Measurements from ENCODE around the gene ECE1. TPM values are rescaled to one million over a fixed set of nuclear protein-coding genes. Genes with fewer than 3 reads are reported as not detected.

Gene ECE1
- total and polyA plus RNA-seq, 2 of the 13 experiments (the other 11 are each of a cell fraction or from before 2014, with no cell fraction given) = 13.5 to 21.2 TPM

- H3K36me3 ChIP-seq (replicated peaks in 1 of 2; ENCODE audit: control insufficient read depth in 1 of 2, insufficient read depth in 2 of 2, low read length in 2 of 2) = peaks cover 2 to 3% of the 10 kb centered on the region in 2 experiments; a peak in 2 of 5 replicates
- ChIA-PET POLR2A (interaction anchor here (1.0 to 2.5 kb wide), 7 partner anchors 15 to 74 kb away, joined by 4 to 10 read pairs (median 5); no protein-coding TSS in a partner anchor), CTCF (ENCODE audit: low intra/inter-chr PET ratio, low total read pairs) (interaction anchor here (0.7 kb wide), 1 partner anchor 16 kb away, joined by 3 read pairs; no protein-coding TSS in a partner anchor)
- no peak overlapping the region for H3K4me3 ChIP-seq (replicated peaks in 1 of 3; ENCODE audit: insufficient read depth in 1 of 3, low read depth in 2 of 3, low read length in 3 of 3)
- in situ Hi-C loops (cut with HindIII; ENCODE audit: extremely low pct_ligation_motif_present, low pct_unique_long_range_greater_than_20kb) = no loop called here
- peak overlapping the region; percentile 10 for H3K4me2 ChIP-seq (ENCODE audit: low read depth, low read length)
- H3K79me2 ChIP-seq (ENCODE audit: insufficient read depth, low read length) = no peaks in the 10 kb centered on the region
- FAIRE-seq = peak; percentile 91
- no TSS peak for BruUV-seq (replicated peaks)
- no peaks in the 10 kb centered on the region for H3K9me3 ChIP-seq (ENCODE audit: low read length)
- H3K4me1 ChIP-seq (ENCODE audit: insufficient read depth, low read length) = peaks cover 84% of the 10 kb centered on the region
- peak overlapping the region; percentile 70 for H3K27ac ChIP-seq (ENCODE audit: extremely low read length, insufficient read depth, low read length)
- peak; percentile 83 for DNase-seq (ENCODE audit: low spot score)
- intact Hi-C loops (cut with micrococcal nuclease; ENCODE audit: unreplicated experiment) = loop anchor here (1.0 kb wide), 1 partner anchor 23 kb away; no protein-coding TSS in a partner anchor
- no peak overlapping the region for H3K9ac ChIP-seq (ENCODE audit: insufficient read depth, low read depth, low read length)
- peak; percentile 70 for ATAC-seq
- no peak overlapping the region for H2AFZ ChIP-seq (ENCODE audit: low read length)
- no peaks in the 10 kb centered on the region for H4K20me1 ChIP-seq (ENCODE audit: insufficient read depth, low read length)
- 0% methylated on average over 3 of the region's 6 CpGs for WGBS (ENCODE audit: low lambda C conversion rate)
- H3K27me3 ChIP-seq (ENCODE audit: control insufficient read depth in 1 of 2, insufficient read depth in 2 of 2, low read length in 2 of 2) = no peaks in the 10 kb centered on the region
- 0 out of 2 replicates have a peak, but pooled peaks have one; percentile 33 for TF ChIP-seq KMT2A (CRISPR knock-in tag; IDR thresholded peaks at IDR 0.05)
- 0 out of 2 replicates have a peak, but pooled peaks have one; percentile 34 for TF ChIP-seq FOXA3 (CRISPR knock-in tag; IDR thresholded peaks at IDR 0.05)
- no peak for TF ChIP-seq SOX6 (IDR thresholded peaks at IDR 0.05)
- peak; percentile 76 for TF ChIP-seq SOX6 (CRISPR knock-in tag; IDR thresholded peaks at IDR 0.05)
- TF ChIP-seq HOXA3 (CRISPR knock-in tag; IDR thresholded peaks at IDR 0.05) = peak; percentile 56; the same call in 1 of the 2 replicates
- TF ChIP-seq RARA (CRISPR knock-in tag; IDR thresholded peaks at IDR 0.05) = peak; percentile 85
- TF ChIP-seq PRDM10 (CRISPR knock-in tag; IDR thresholded peaks at IDR 0.05; ENCODE audit: low read depth) = peak; percentile 97
- TF ChIP-seq TEAD3 (CRISPR knock-in tag; optimal IDR thresholded peaks at IDR 0.05; ENCODE audit: borderline replicate concordance) = peak; percentile 23
- no peak for TF ChIP-seq KLF13 (CRISPR knock-in tag; IDR thresholded peaks at IDR 0.05)
- no peak for TF ChIP-seq JARID2 (CRISPR knock-in tag; IDR thresholded peaks at IDR 0.05; ENCODE audit: insufficient replicate concordance)
- TF ChIP-seq TGIF2 (CRISPR knock-in tag; IDR thresholded peaks at IDR 0.05) = no peak
- 0 out of 2 replicates have a peak, but pooled peaks have one; percentile 25 for TF ChIP-seq ZNF343 (CRISPR knock-in tag; IDR thresholded peaks at IDR 0.05)
- 0 out of 2 replicates have a peak, but pooled peaks have one; percentile 51 for TF ChIP-seq ZSCAN29 (CRISPR knock-in tag; conservative IDR thresholded peaks at IDR 0.05)
- TF ChIP-seq GFI1 (CRISPR knock-in tag; IDR thresholded peaks at IDR 0.05; ENCODE audit: borderline replicate concordance) = peak; percentile 37; the same call in 1 of the 2 replicates
- 0 out of 2 replicates have a peak, but pooled peaks have one; percentile 22 for TF ChIP-seq ZNF331 (CRISPR knock-in tag; IDR thresholded peaks at IDR 0.05)
- 0 out of 2 replicates have a peak, but pooled peaks have one; percentile 28 for TF ChIP-seq ZNF317 (CRISPR knock-in tag; IDR thresholded peaks at IDR 0.05)
- peak; percentile 26; the same call in 1 of the 2 replicates for TF ChIP-seq SOX5 (CRISPR knock-in tag; IDR thresholded peaks at IDR 0.05; ENCODE audit: borderline replicate concordance)
- peak; percentile 23; the same call in 1 of the 2 replicates for TF ChIP-seq PATZ1 (CRISPR knock-in tag; IDR thresholded peaks at IDR 0.05)
- peak; percentile 31; the same call in 1 of the 2 replicates for TF ChIP-seq KAT7 (CRISPR knock-in tag; IDR thresholded peaks at IDR 0.05; ENCODE audit: borderline replicate concordance)
- no peak for TF ChIP-seq CREB1 (IDR thresholded peaks at IDR 0.05)
- peak; percentile 62 for TF ChIP-seq CREB1 (CRISPR knock-in tag; IDR thresholded peaks at IDR 0.05)
Measured at GRCh38 chr1:21271550-21271949, 18.7 kb downstream of the ECE1 start.

Data from HepG2 (cell line).